ENCODE data around the gene CRADD. TPM values are rescaled to one million over a fixed set of nuclear protein-coding genes. Genes with fewer than 3 reads are reported as not detected.
"Not testable (repeated sequence)": the region's sequence is repeated elsewhere in the genome, so short reads cannot be mapped to it uniquely, and the experiment has no call there.

The CRADD gene
- total RNA-seq, 1 donor from 2014 or later: 14.7 TPM

DNA sequence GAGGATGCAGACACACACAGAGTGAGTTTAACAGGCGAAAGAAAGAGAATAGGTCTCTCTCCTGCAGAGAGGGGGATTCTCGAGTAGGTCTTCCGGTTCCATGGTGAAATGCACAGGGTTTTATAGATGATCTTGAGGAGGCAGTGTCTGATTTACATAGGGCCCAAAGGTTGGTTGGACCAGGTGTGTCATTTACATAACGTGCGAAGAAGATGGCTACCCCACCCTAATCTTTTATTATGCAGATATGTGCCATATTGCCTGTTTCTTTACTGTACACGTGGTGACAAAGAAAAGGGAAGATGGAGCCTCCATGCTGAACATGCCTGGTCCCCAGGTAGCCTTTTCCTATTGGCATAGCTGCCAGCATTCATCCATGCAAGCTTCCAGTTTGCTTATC is 219.8 kb downstream of the CRADD start:
- DNase-seq (ENCODE audit: low read depth): no peak

GRCh38 chr12:93901739-93902138 is 224.6 kb downstream of the CRADD start:
- DNase-seq (ENCODE audit: low read depth): no peak

DNA sequence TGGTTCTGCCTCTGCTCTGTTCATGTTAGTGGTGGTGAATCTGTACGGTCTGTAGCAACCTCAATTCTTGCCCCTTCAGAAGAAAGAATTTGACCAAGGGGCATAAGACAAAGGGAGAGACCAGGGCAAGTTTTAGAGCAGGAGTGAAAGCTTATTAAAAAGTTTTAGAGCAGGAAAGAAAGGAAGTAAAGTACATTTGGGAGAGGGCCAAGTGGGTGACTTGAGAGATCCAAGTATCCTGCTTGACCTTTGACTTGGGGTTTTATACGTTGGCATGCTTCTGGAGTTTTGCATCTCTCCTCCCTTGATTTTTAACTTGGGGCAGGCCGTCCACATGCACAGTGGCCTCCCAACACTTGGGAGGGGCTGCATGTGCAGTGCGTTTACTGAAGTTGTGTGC is 225.0 kb downstream of the CRADD start:
- no peak for DNase-seq (ENCODE audit: low read depth)

- DNase-seq (ENCODE audit: low read depth): peak; percentile 23
Measured at GRCh38 chr12:93902736-93903562, 225.8 kb downstream of the CRADD start.

GRCh38 chr12:93904124-93904523 is 226.9 kb downstream of the CRADD start:
- no peak for DNase-seq (ENCODE audit: low read depth)

GRCh38 chr12:93908264-93908663 is 231.1 kb downstream of the CRADD start:
- no peak for DNase-seq (ENCODE audit: low read depth)

DNA sequence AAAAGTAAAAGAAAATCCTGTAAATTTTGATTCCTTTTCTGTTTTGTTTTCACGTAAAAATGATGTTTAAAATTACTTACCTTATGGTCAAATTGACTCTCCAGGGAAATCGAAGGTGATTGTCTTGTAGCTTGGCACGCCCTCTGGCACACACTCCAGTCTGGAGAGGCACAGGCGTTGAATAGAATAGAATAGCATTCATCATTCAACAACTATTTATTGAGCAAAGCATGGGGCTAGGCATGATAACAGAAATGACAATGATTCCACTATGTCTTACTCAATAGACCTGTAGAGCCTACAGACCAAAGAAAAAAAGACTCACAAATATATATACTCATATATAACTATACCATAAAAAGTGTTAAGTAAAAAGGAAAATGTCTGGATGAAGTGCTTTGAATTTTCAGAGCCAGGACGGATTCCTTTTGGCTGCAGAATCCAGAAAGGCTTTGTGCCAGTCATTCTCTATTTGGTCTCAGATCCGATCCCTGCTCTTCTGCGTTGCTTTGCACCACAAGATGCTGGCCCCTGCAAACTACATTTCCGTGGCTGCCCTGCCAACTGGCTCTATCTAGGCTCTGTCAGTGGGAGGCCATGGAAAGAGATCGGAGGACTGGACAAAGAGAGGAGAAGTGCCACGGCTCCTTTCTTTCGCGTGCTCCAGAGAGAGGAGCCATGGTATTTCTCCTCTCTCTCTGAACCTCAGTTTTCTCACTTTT is 231.8 kb downstream of the CRADD start:
- DNase-seq (ENCODE audit: low read depth): no peak

GRCh38 chr12:93911396-93911795 is 234.2 kb downstream of the CRADD start:
- DNase-seq (ENCODE audit: low read depth): no peak

DNA sequence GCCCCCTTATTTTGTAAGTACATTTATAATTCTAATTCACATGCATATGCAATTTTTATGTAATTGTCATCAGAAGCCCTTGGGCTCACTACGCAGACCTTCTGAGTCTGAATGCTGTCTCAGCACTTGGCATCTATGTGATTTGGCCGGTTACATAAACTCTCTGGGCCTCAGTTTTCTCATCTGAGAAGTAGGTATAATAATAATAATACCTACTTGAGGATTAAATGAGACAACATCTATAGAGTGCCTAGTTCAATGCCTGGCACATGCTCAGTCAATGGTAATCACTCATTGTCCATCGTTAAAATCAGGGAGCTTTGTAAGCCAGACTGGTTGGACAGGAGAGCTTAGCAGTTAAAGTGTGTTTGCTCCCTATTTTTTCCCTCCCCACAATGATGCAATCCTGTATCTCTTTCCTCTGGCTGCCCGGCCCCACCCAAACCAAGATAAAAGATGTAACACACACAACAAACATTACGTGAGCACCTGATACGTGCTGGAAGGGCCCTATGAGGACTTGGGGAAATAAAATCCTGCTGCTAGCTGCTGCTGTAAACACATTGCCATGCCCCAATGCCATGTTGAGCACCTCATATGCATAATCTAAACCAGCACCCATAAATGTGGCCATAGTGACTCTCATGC is 235.0 kb downstream of the CRADD start:
- no peak for DNase-seq (ENCODE audit: low read depth)

GRCh38 chr12:93913845-93914244 is 236.7 kb downstream of the CRADD start:
- DNase-seq (ENCODE audit: low read depth): no peak

DNA sequence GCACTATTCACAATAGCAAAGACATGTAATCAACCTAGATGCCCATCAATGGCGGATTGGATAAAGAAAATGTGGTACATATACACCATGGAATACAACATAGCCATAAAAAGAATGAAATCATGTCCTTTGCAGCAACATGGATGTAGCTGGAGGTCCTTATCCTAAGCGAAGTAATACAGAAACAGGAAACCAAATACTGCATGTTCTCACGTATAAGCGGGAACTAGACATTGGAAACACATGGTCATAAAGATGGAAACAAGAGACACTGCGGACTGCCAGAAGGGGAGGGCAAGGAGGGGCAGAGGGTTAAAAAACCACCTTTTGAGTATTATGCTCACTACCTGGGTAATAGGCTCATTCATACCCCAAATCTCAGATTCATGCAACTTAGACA is 237.1 kb downstream of the CRADD start:
- no peak for DNase-seq (ENCODE audit: low read depth)

GRCh38 chr12:93915411-93915810 is 238.2 kb downstream of the CRADD start:
- DNase-seq (ENCODE audit: low read depth): no peak

GRCh38 chr12:93916402-93916801 is 239.2 kb downstream of the CRADD start:
- DNase-seq (ENCODE audit: low read depth): no peak

DNA sequence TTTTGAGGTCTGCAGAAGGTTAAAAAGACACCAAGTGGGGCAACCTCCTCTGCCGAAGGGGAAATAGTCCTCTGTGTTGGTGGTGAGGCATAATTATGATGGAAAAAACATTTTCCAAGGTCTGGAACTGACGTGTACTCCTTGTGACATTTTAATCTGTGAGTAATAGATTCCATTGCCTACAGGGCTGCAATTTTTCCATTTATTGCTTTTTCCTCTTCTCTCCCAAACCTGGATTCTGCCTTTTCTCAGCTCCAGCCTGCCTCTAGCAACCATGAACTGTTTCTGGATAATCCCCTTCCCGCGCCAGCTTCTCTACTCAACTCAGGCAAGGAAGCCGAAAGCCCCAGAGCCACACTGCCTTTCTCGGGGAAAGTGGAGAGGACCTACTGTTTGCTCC is 241.1 kb downstream of the CRADD start:
- peak; percentile 80 for DNase-seq (ENCODE audit: low read depth)

DNA sequence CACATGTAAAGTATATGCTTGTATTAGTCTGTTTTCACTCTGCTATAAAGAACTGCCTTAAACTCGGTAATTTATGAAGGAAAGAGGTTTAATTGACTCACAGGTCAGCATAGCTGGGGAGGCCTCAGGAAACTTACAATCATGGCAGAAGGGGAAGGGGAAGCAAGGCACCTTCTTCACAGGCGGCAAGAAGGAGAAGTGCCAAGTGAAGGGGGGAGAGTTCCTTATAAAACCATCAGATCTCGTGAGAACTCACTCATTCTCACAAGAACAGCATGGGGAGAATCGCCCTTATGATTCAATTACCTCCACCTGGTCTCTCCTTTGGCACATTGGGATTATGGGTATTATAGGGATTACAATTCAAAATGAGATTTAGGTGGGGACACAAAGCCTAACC is 241.7 kb downstream of the CRADD start:
- DNase-seq (ENCODE audit: low read depth): no peak

- no peak for DNase-seq (ENCODE audit: low read depth)
Measured at GRCh38 chr12:93921521-93921920, 244.3 kb downstream of the CRADD start.

- DNase-seq (ENCODE audit: low read depth): no peak
Measured at GRCh38 chr12:93922583-93923006, 245.4 kb downstream of the CRADD start.

DNA sequence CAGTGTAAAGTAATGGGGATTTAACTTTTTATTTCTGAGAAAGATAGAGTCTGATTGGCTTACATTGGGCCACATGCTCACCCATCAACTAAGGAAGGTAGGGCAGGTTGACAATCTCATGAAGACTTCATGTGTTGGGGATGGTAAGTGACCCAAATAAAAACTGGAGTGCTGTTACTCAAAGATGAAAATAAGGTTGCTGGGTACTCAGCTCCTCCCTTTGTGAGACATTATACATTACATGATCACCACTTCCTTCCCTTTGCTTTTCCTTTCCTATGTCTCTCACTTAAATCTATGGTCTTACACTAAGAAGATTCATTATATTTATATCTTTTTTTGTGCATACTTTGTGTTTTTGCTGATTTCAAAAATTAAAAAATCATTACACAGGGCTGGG is 247.2 kb downstream of the CRADD start:
- no peak for DNase-seq (ENCODE audit: low read depth)

DNA sequence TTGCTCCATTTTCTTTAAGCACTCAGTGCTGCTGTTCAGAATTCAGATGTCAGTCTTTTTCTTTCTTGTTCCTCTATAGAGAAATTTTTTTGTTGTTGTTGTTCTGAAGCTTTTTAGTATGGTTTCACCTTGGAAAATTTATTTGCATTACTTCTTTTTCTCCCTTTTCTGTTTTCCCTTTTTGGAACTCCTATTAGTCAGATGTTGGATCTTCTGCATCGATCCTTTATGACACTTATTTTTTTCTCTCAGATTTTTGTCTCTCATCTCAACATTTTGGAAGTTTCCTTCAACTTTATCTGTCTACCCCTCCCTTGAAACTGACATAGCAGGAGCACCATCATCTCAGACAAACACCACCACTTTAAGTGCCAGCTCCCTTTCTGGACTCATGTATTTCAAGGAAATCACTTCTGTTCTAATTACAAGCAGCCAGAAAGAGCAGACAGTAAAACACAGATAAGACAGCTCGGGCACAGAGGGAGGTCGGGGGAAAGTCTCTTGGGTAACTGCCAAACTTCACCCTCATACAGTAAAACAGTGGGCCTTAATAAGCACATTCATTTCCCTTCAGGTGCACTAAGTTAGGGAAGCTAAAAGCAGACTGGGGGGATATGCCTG is 248.5 kb downstream of the CRADD start:
- DNase-seq (ENCODE audit: low read depth): no peak

- DNase-seq (ENCODE audit: low read depth): no peak
Measured at GRCh38 chr12:93926237-93926636, 249.1 kb downstream of the CRADD start.

- DNase-seq (ENCODE audit: low read depth): not testable (repeated sequence)
Measured at GRCh38 chr12:93929081-93929480, 251.9 kb downstream of the CRADD start.

GRCh38 chr12:93937812-93938211 is 260.6 kb downstream of the CRADD start:
- no peak for DNase-seq (ENCODE audit: low read depth)
